ENCODE measurements around the gene ULK4.
A peak's percentile ranks its signal among the peaks of the same experiment; 100 is the strongest.
"Not testable (repeated sequence)": the region's sequence is repeated elsewhere in the genome, so short reads cannot be mapped to it uniquely, and the experiment has no call there.

Gene ULK4

DNA sequence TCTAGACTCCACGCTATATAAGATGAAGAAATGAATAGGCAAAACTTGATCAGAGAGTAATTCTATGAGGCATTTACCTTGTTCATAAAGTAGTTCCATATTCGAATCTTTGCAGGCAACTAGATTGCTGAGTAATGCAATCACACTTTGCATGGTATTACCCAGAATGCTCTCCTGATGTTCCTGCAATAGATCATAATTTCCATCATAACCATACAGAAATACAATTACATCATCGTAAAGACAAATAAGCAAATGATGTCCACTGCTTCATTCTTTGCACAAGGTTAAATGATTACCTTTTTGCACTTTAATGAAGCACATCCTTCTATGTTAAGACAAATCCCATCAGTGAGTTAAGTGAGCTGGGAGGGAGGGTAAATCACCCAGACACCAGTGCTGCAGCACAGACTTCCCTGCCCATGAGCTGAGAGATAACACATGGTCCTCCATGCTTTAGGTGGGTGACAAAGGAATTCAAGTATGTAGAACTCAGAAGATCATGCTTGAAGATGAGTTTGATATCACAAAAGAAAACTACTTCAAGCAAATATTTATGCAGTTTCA, 395.9 kb downstream of the ULK4 start:
- no peak for DNase-seq

DNA sequence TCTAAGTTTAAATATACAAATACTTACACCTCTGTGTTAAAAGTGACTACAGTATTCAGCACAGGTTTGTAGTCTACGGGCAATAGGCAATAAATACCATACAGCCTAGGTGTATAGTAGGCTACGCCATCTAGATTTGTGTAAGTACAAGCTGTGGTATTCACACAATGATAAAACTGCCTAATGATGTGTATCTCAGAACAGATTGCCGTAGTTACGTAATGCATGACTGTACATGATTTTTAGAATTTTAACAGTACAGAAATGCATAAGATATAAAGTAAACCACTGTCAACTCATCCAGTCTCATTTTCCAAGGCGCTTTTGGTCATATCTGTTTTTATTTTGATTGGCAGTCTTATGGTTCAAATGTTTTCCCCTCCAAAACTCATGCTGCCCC, 396.9 kb downstream of the ULK4 start:
- DNase-seq = no peak

- not testable (repeated sequence) for DNase-seq
Measured at GRCh38 chr3:41556245-41556644, 405.7 kb downstream of the ULK4 start.

DNA sequence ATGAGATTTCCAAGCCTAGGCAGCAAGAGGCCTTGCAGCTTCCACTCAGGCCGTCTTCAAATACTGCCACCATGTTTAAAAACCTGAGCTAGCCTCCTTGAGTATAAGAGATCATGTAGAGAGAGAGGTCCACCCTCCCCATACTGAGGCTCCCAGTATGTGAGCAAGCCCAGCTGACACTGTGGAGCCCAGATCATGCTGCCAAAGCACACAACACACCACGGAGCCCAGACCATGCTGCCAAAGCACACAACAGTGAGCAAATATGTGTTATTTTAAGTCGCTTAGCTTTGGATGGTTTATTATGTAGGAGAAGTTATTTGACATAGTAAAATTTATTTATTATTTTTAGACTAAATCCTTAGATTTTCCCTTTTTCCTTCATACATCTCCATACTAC, 428.9 kb downstream of the ULK4 start:
- no peak for DNase-seq

GRCh38 chr3:41526995-41527573, 434.8 kb downstream of the ULK4 start:
- DNase-seq = peak in 1 of 2 experiments; percentile 13

DNA sequence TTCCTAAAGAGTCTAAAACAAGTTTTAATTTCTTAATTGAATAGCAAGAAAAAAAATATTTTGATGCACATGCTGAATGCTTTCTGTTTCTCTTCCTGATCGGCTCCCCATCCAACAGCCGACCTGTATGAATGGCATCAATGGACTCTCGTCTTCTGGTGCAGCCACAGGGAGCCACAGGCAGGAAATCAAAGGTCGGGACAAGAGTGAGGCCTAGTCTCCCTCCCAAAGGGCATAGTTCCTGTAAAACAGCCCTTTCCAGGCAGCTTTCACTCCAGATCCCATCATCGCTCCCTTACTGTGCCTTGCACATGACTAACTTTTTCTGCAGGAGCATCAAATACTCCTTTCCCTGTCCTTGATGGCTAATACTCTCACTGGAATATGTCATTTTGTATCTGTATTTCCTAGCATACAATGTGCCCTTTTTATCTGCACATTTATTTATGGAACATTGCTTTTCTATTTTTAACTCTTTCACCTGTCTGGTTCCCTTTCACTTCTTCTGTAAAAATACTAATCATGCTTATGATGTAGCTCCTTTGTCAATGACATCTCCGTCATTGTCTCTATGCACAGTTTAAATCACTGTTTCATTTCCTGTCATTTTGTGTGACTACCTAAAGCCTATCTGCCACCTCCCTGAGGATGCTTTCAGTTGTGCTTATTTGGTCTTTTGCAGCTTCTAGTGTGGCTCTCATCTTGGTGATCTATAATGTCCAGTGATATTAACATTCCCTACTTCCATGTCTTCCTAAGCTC, 436.4 kb downstream of the ULK4 start:
- no peak for DNase-seq

GRCh38 chr3:41523897-41524296, 438.0 kb downstream of the ULK4 start:
- DNase-seq = no peak

GRCh38 chr3:41522612-41523011, 439.3 kb downstream of the ULK4 start:
- DNase-seq = no peak

GRCh38 chr3:41521010-41521655, 440.8 kb downstream of the ULK4 start:
- DNase-seq = no peak

DNA sequence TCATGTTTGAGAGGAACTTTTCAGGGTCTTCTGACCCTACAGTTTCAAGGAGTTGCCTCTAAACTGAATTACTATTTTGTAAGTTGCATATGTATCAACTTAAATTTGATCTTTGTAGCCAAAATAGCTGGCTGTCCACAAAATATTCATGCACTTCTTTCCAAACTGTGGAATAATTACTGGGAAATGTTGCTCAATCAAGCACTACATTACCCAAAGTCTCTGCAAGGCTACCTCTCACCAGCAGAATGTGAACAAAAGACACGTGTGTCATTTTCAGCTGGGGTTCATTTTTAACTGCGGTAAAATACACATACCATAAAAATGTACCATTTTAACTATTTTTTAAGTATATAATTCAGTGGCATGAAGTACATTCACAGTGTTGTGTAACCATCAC, 442.2 kb downstream of the ULK4 start:
- DNase-seq = no peak

GRCh38 chr3:41518626-41519025, 443.3 kb downstream of the ULK4 start:
- DNase-seq = no peak

GRCh38 chr3:41508063-41508696, 453.7 kb downstream of the ULK4 start:
- no peak for DNase-seq

GRCh38 chr3:41507336-41508062, 454.4 kb downstream of the ULK4 start:
- DNase-seq = no peak

DNA sequence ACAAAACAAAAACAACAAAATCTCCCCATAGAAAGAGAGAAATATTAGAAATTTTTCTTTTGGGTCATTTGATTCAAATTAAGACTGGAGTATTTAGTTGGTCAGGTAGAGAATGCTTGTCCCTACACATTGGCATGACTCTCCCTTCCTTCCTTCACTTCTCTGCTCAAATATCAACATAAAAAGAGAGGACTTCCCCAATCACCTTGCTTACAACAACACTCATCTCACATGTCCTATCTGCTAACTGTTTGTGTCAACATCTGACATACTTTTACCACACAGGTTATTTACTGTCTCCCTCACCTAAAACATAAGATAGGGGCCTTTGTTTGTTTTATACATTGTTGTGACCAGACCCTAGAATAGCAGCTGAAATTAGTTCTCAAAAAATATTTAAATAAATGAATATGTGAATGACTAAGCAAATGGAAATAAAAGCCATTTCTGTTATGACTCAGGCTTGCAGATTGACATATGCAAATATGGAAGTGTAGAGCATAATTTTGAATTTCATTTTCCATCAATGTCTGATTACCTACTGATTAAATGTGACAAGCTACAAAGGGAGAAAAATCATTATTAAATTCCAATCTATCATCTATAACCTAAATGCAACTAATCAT, 457.8 kb downstream of the ULK4 start:
- no peak for DNase-seq

DNA sequence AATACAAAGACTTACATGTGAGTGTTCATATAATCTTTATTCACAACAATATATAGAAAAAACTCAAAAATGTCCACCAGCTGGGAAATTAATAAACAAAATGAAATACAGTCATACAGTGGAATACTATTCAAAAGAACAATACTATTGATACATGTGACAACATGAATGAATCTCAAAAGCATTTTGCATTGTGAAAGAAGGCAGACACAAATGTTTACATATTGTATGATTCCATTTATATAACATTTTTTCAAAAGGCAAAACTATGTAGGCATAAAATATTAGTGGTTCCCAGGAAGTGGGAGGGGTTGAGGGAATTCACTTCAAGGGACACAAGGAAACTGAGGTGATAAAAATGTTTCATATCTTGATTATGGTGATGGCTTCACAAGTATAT, 459.4 kb downstream of the ULK4 start:
- no peak for DNase-seq

GRCh38 chr3:41502023-41502422, 459.9 kb downstream of the ULK4 start:
- DNase-seq = no peak

- no peak for DNase-seq
Measured at GRCh38 chr3:41498847-41499246, 463.1 kb downstream of the ULK4 start.

- DNase-seq = no peak
Measured at GRCh38 chr3:41490360-41490759, 471.5 kb downstream of the ULK4 start.

GRCh38 chr3:41489231-41489630, 472.7 kb downstream of the ULK4 start:
- DNase-seq = no peak

DNA sequence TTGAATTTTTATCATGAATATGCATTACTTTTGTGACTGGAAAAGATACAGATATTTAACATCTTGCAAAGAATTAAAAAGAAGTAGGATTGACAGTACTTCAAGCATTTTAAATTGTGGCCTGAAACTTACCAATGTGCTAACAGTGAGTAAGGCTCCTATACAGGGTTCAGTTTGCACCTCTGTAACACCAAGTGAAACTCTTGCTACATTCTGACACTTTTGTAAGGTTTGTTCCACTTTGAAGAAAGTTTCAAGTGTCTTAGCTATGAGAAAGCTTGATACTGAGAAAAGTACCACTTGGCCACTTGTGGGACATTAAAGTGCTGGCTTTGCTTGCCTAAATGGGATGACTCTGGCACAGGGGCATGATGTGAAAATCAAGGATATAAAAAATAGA, 473.4 kb downstream of the ULK4 start:
- no peak for DNase-seq

DNA sequence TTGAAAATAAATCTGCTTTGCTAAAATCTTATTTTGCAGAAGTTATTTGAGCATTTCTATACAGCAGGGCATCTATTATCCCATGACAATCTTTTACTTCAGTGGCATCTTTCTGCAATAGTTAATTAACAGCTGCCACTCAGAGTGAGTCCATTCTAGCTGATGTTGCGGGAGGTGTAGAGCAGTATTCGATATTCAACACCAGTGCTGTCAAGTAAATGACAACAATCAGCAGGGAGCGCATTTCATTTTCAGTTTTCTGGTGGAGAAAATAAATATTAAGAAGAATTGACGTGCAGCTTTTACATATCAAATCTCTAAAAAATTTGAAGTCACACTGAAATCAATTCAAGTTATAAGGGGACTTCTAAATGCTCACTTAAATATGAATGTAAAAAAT, 476.4 kb downstream of the ULK4 start:
- no peak for DNase-seq

- DNase-seq = no peak
Measured at GRCh38 chr3:41482134-41482533, 479.8 kb downstream of the ULK4 start.

All from NCI-H524 (cell line).